HepG2 (cell line): ENCODE data around the gene EIF4G2. TPM values are rescaled to one million over a fixed set of nuclear protein-coding genes. Genes with fewer than 3 reads are reported as not detected.
A peak's percentile ranks its signal among the peaks of the same experiment; 100 is the strongest.

ENCODE experiments used
- ATAC-seq: fragments of 200-7000 bp; cut with Tn5 transposase; 3 replicates; pipeline ENCODE4 v1.9.1; 2020; ENCODE audit warnings: mild to moderate bottlenecking, moderate library complexity
- BruUV-seq: library from RNA; stranded (reverse); fragments of 400-500 nt; replicated peaks from 2 replicates; lab custom pipeline; 2021; lab: Mats Ljungman, UMichigan
- CTCF ChIA-PET: fragments of 300-600 bp; formaldehyde crosslinking; extraction: SDS; loops from one replicate; lab custom pipeline; 2021; ENCODE audit warnings: low total read pairs, inconsistent platforms, low intra/inter-chr PET ratio; lab: Yijun Ruan, JAX
- POLR2A ChIA-PET: fragments of 350-600 bp; sonication (Branson Sonifier 250); formaldehyde crosslinking; loops from one replicate; lab custom pipeline; 2020; ENCODE audit warnings: antibody characterized with exemption, inconsistent platforms; lab: Yijun Ruan, JAX
- DNase-seq: peaks from one replicate; pipeline ENCODE4 v3.0.0-alpha.2; 2015; ENCODE audit warnings: low spot score
- FAIRE-seq: peaks from 3 replicates; lab custom pipeline; 2011; peaks lifted over from hg19 to GRCh38; lab: Jason Lieb, UNC
- H2AFZ ChIP-seq: one replicate; pipeline ENCODE4 v1.6.1; 2011; ENCODE audit warnings: low read length, inconsistent platforms
- H3K27ac ChIP-seq: fragments of 300-600 bp; 3 replicates; pipeline ENCODE4 v1.8.0; 2011; ENCODE audit warnings: mixed run types, mild to moderate bottlenecking, mixed read lengths, low read length, inconsistent platforms; ENCODE audit not compliant: insufficient read depth; ENCODE audit errors: extremely low read length
- H3K27me3 ChIP-seq, 2 experiments: fragments of 200-600 bp in 1 of 2; 2 replicates in 1 of 2; 3 replicates in 1 of 2; pipeline versions ENCODE4 v1.6.0 to v1.8.0; 2011; ENCODE audit warnings: low read length in 2 of 2, mild to moderate bottlenecking in 2 of 2, moderate library complexity in 2 of 2, inconsistent platforms in 1 of 2; ENCODE audit not compliant: insufficient read depth in 2 of 2, control insufficient read depth in 1 of 2
- H3K36me3 ChIP-seq, 2 experiments: fragments of 200-600 bp in 1 of 2; replicated peaks in 1 of 2; 2 replicates in 1 of 2; 3 replicates in 1 of 2; pipeline versions ENCODE4 v1.5.1 to v1.8.0; 2011; ENCODE audit warnings: low read length in 2 of 2, inconsistent platforms in 1 of 2; ENCODE audit not compliant: insufficient read depth in 2 of 2, control insufficient read depth in 1 of 2
- H3K4me1 ChIP-seq: 2 replicates; pipeline ENCODE4 v1.5.1; 2012; ENCODE audit warnings: low read length, inconsistent platforms; ENCODE audit not compliant: insufficient read depth
- H3K4me2 ChIP-seq: 2 replicates; pipeline ENCODE4 v1.6.0; 2011; ENCODE audit warnings: low read depth, low read length, inconsistent platforms
- H3K4me3 ChIP-seq, 3 experiments: fragments of 200-600 bp in 1 of 3; sonication (generic), shearing (Covaris generic) in 1 of 3; replicated peaks in 1 of 3; 2 replicates each; pipeline ENCODE4 v1.5.1; 2011 to 2016; ENCODE audit warnings: low read length in 3 of 3, inconsistent platforms in 2 of 3, low read depth in 2 of 3, mild to moderate bottlenecking in 2 of 3, control low read depth in 1 of 3, mixed read lengths in 1 of 3; ENCODE audit not compliant: insufficient read depth in 1 of 3
- H3K79me2 ChIP-seq: one replicate; pipeline ENCODE4 v1.6.1; 2011; ENCODE audit warnings: low read length, inconsistent platforms; ENCODE audit not compliant: insufficient read depth
- H3K9ac ChIP-seq: 2 replicates; pipeline ENCODE4 v1.6.0; 2011; ENCODE audit warnings: mild to moderate bottlenecking, low read depth, low read length, inconsistent platforms; ENCODE audit not compliant: insufficient read depth
- H3K9me3 ChIP-seq: 2 replicates; pipeline ENCODE4 v1.5.1; 2012; ENCODE audit warnings: mild to moderate bottlenecking, low read length
- H4K20me1 ChIP-seq: 2 replicates; pipeline ENCODE4 v1.6.0; 2011; ENCODE audit warnings: inconsistent platforms, mild to moderate bottlenecking, low read length, moderate library complexity; ENCODE audit not compliant: insufficient read depth
- ADNP ChIP-seq: sonication (generic); formaldehyde crosslinking; IDR thresholded peaks from 2 replicates; pipeline ENCODE4 v1.4.0; 2020; ENCODE audit warnings: missing genetic modification reagents
- AHR ChIP-seq: IDR thresholded peaks from 2 replicates; pipeline ENCODE4 v1.6.1; 2018; ENCODE audit warnings: missing genetic modification reagents, missing compliant biosample characterization
- AKAP8 ChIP-seq: sonication (generic); formaldehyde crosslinking; IDR thresholded peaks from 2 replicates; pipeline ENCODE4 v1.5.1; 2020; ENCODE audit warnings: mild to moderate bottlenecking, missing genetic modification reagents
- EEA1 ChIP-seq: sonication (generic); formaldehyde crosslinking; IDR thresholded peaks from 2 replicates; pipeline ENCODE4 v1.5.1; 2020; ENCODE audit warnings: mild to moderate bottlenecking, missing genetic modification reagents, borderline replicate concordance
- FOXC1 ChIP-seq: sonication (generic); formaldehyde crosslinking; IDR thresholded peaks from 2 replicates; pipeline ENCODE4 v1.8.0; 2022; ENCODE audit warnings: mild to moderate bottlenecking, missing genetic modification reagents, borderline replicate concordance
- HNRNPH1 ChIP-seq: fragments of 200-400 bp; formaldehyde crosslinking; optimal IDR thresholded peaks from 2 replicates; pipeline ENCODE3; 2017; ENCODE audit warnings: mild to moderate bottlenecking, low read depth, low read length
- ZNF432 ChIP-seq: sonication (generic); formaldehyde crosslinking; IDR thresholded peaks from 2 replicates; pipeline ENCODE4 v1.5.0; 2020; ENCODE audit warnings: missing genetic modification reagents, mild to moderate bottlenecking, borderline replicate concordance
- ZNF7 ChIP-seq: IDR thresholded peaks from 2 replicates; pipeline ENCODE4 v1.6.1; 2016; ENCODE audit warnings: missing biosample characterization, missing genetic modification reagents
- WGBS: methylation state at CpG from one replicate; pipeline ENCODE4 v1.1.6; 2017; ENCODE audit warnings: low lambda C conversion rate; 5-methylcytosine and 5-hydroxymethylcytosine counted together
- in situ Hi-C: cut with HindIII; loops from 2 replicates; pipeline ENCODE4 v1.10.0; 2017; ENCODE audit warnings: low pct_unique_long_range_greater_than_20kb; ENCODE audit not compliant: extremely low pct_ligation_motif_present
- intact Hi-C: fragments of 100-400 bp; cut with micrococcal nuclease; formaldehyde crosslinking; loops from one replicate; pipeline ENCODE4 v1.10.0; 2022; ENCODE audit not compliant: unreplicated experiment
- polyA plus RNA-seq, 8 experiments: library from polyadenylated mRNA; depleted of rRNA in 3 of 8; stranded (reverse) in 7 of 8; unstranded in 1 of 8; fragments of >200 nt; fragmentation: Illumina TruSeq in 4 of 8; extraction: Trizol in 4 of 8; gene quantifications; 2 replicates each; pipeline versions ENCODE4 v1.2.1 to v1.2.3, GENCODE V29; 2011 to 2016; ENCODE audit warnings: low read depth in 4 of 8, missing spikeins in 1 of 8, mixed read lengths in 1 of 8; ENCODE audit not compliant: insufficient read depth in 1 of 8
- total RNA-seq, 5 experiments: library from RNA; depleted of rRNA; stranded (reverse); fragments of >200 nt; fragmentation: Illumina TruSeq; extraction: Trizol; gene quantifications; 2 replicates each; pipeline ENCODE4 v1.2.3, GENCODE V29; 2016; ENCODE audit warnings: low read depth in 1 of 5
- TF ChIP-seq, protein P1 (sequence below): sonication (generic); formaldehyde crosslinking; IDR thresholded peaks from 2 replicates; pipeline ENCODE4 v1.4.0; 2020; ENCODE audit warnings: mild to moderate bottlenecking, missing genetic modification reagents, borderline replicate concordance
- TF ChIP-seq, protein P2 (sequence below): sonication (generic); formaldehyde crosslinking; IDR thresholded peaks from 2 replicates; pipeline ENCODE4 v1.4.0; 2020; ENCODE audit warnings: missing genetic modification reagents
- TF ChIP-seq, protein P3 (sequence below): sonication (generic); formaldehyde crosslinking; IDR thresholded peaks from 2 replicates; pipeline ENCODE4 v1.4.0; 2020; ENCODE audit warnings: mild to moderate bottlenecking, missing genetic modification reagents
- TF ChIP-seq, protein P4 (sequence below): sonication (generic); formaldehyde crosslinking; IDR thresholded peaks from 2 replicates; pipeline ENCODE4 v1.5.1; 2020; ENCODE audit warnings: mild to moderate bottlenecking, missing genetic modification reagents, moderate library complexity
- TF ChIP-seq, protein P5 (sequence below): sonication (generic); formaldehyde crosslinking; IDR thresholded peaks from 2 replicates; pipeline ENCODE4 v1.4.0; 2020; ENCODE audit warnings: mild to moderate bottlenecking, missing genetic modification reagents

The EIF4G2 gene
- total and polyA plus RNA-seq, 2 of the 13 experiments (the other 11 are each of a cell fraction or from before 2014, with no cell fraction given): 362 to 546 TPM

DNA sequence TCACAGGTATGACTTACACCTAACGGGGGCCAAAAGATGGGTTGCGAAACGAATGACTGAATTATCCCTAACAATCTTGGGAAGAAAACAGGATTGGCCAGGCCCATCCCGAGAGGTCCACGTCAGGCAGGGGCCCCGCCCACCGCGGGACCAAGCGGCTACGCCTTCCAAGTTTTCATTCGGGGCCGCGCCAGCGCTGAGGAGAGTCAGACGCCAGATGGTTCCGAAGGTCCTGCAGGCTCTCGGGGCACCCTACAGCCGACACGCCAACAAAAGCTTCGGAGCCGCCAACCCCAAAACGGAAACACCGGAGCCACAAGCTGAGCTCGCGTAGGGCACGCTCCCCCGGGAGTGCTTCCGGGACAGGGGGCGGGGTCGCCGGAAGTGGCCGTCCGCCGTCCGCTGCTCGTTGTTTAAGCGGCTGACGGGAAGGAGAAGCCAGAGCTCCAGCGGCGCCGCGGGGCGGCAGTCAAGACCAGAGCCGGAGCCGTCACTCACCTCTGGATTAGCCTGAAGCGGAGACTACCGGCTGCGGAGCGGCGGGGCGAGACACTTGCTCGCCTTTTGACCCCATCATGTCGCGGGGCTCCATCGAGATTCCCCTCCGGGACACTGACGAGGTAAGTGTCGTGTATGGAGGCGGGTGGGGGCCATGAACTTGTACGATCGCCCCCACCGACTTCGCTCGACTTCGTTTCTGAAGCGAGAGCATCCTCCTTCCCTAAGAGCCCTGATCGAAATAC lies 57.7 kb downstream of the EIF4G2 start, which contains the start of gene CTR9:
Gene CTR9, plus strand, starts transcription at position 409 of the 743 bp plus-strand sequence. Its CDS starts 167 bp downstream, at position 576.
- H3K4me3 ChIP-seq: peak within 1 kb of the TSS; percentile 75 to 91 (median 87)
- FAIRE-seq: peak; percentile 60
- peak within 1 kb of the TSS; percentile 86 for H3K27ac ChIP-seq
- peak; percentile 87 for DNase-seq
- H4K20me1 ChIP-seq: no peaks in the 10 kb centered on the region; the same call in 1 of the 2 replicates
- in situ Hi-C loops (no loop called here), intact Hi-C loops (loop anchor here (2.0 kb wide), 1 partner anchor 20 kb away; no protein-coding TSS in a partner anchor)
- peak within 1 kb of the TSS; percentile 49 for H2AFZ ChIP-seq
- ATAC-seq: peak; percentile 97
- peaks cover 13% of the 10 kb centered on the region for H3K79me2 ChIP-seq
- peaks cover 1 to 17% of the 10 kb centered on the region in 2 experiments; a peak in 3 of 5 replicates for H3K36me3 ChIP-seq
- no peaks in the 10 kb centered on the region; a peak in 2 of 5 replicates for H3K27me3 ChIP-seq
- BruUV-seq: no TSS peak
- H3K4me1 ChIP-seq: peaks cover 10% of the 10 kb centered on the region
- ChIA-PET CTCF (no interaction called here), POLR2A (interaction anchor here (0.5 to 1.6 kb wide), 19 partner anchors 8 to 1985 kb away, joined by 3 to 34 read pairs (median 4); partner anchors contain the start of genes EIF4G2, RNF141 and ZBED5)
- no peaks in the 10 kb centered on the region for H3K9me3 ChIP-seq
- peak within 1 kb of the TSS; percentile 78 for H3K9ac ChIP-seq
- H3K4me2 ChIP-seq: peak within 1 kb of the TSS; percentile 76
- WGBS: 2% methylated on average over 11 of the region's 67 CpGs
- no peak for TF ChIP-seq HNRNPH1
- TF ChIP-seq, protein P1, sequence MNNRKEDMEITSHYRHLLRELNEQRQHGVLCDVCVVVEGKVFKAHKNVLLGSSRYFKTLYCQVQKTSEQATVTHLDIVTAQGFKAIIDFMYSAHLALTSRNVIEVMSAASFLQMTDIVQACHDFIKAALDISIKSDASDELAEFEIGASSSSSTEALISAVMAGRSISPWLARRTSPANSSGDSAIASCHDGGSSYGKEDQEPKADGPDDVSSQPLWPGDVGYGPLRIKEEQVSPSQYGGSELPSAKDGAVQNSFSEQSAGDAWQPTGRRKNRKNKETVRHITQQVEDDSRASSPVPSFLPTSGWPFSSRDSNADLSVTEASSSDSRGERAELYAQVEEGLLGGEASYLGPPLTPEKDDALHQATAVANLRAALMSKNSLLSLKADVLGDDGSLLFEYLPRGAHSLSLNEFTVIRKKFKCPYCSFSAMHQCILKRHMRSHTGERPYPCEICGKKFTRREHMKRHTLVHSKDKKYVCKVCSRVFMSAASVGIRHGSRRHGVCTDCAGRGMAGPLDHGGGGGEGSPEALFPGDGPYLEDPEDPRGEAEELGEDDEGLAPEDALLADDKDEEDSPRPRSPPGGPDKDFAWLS (CRISPR knock-in tag): no peak
- TF ChIP-seq, protein P2, sequence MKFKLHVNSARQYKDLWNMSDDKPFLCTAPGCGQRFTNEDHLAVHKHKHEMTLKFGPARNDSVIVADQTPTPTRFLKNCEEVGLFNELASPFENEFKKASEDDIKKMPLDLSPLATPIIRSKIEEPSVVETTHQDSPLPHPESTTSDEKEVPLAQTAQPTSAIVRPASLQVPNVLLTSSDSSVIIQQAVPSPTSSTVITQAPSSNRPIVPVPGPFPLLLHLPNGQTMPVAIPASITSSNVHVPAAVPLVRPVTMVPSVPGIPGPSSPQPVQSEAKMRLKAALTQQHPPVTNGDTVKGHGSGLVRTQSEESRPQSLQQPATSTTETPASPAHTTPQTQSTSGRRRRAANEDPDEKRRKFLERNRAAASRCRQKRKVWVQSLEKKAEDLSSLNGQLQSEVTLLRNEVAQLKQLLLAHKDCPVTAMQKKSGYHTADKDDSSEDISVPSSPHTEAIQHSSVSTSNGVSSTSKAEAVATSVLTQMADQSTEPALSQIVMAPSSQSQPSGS: peak; percentile 62; the same call in 1 of the 2 replicates
- TF ChIP-seq ADNP: no peak
- TF ChIP-seq ZNF7 (CRISPR knock-in tag): no peak
- TF ChIP-seq, protein P3, sequence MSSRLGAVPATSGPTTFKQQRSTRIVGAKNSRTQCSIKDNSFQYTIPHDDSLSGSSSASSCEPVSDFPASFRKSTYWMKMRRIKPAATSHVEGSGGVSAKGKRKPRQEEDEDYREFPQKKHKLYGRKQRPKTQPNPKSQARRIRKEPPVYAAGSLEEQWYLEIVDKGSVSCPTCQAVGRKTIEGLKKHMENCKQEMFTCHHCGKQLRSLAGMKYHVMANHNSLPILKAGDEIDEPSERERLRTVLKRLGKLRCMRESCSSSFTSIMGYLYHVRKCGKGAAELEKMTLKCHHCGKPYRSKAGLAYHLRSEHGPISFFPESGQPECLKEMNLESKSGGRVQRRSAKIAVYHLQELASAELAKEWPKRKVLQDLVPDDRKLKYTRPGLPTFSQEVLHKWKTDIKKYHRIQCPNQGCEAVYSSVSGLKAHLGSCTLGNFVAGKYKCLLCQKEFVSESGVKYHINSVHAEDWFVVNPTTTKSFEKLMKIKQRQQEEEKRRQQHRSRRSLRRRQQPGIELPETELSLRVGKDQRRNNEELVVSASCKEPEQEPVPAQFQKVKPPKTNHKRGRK: no peak
- TF ChIP-seq AHR: no peak
- TF ChIP-seq, protein P4, sequence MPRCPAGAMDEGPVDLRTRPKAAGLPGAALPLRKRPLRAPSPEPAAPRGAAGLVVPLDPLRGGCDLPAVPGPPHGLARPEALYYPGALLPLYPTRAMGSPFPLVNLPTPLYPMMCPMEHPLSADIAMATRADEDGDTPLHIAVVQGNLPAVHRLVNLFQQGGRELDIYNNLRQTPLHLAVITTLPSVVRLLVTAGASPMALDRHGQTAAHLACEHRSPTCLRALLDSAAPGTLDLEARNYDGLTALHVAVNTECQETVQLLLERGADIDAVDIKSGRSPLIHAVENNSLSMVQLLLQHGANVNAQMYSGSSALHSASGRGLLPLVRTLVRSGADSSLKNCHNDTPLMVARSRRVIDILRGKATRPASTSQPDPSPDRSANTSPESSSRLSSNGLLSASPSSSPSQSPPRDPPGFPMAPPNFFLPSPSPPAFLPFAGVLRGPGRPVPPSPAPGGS: peak; percentile 73
- peak; percentile 39; the same call in 1 of the 2 replicates for TF ChIP-seq EEA1 (CRISPR knock-in tag)
- 0 out of 2 replicates have a peak, but pooled peaks have one; percentile 41 for TF ChIP-seq AKAP8 (CRISPR knock-in tag)
- TF ChIP-seq, protein P5, sequence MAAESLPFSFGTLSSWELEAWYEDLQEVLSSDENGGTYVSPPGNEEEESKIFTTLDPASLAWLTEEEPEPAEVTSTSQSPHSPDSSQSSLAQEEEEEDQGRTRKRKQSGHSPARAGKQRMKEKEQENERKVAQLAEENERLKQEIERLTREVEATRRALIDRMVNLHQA (CRISPR knock-in tag): no peak
- TF ChIP-seq ZNF432 (CRISPR knock-in tag): no peak
- peak; percentile 93 for TF ChIP-seq FOXC1 (CRISPR knock-in tag)
